Mucosa of stomach (tissue), 1 donor: Measurements from ENCODE around the gene CLIP4.

ENCODE experiments used
- H3K27me3 ChIP-seq: one replicate; pipeline ENCODE4 v1.7.0; 2013; ENCODE audit warnings: mild to moderate bottlenecking, low read length; ENCODE audit not compliant: control insufficient read depth, insufficient read depth
- H3K36me3 ChIP-seq: one replicate; pipeline ENCODE4 v1.7.0; 2013; ENCODE audit warnings: low read length; ENCODE audit not compliant: control insufficient read depth, insufficient read depth
- H3K4me1 ChIP-seq: one replicate; pipeline ENCODE4 v1.7.0; 2013; ENCODE audit warnings: mild to moderate bottlenecking, low read length; ENCODE audit not compliant: control insufficient read depth, insufficient read depth
- H3K4me3 ChIP-seq: one replicate; pipeline ENCODE4 v1.7.0; 2013; ENCODE audit warnings: low read length
- H3K9ac ChIP-seq: one replicate; pipeline ENCODE4 v1.7.0; 2013; ENCODE audit warnings: mild to moderate bottlenecking, low read length, moderate library complexity
- H3K9me3 ChIP-seq: one replicate; pipeline ENCODE4 v1.7.0; 2013; ENCODE audit warnings: mild to moderate bottlenecking, low read length, moderate library complexity; ENCODE audit not compliant: control insufficient read depth
- donor health status: Pancreatic carcinoma.

The CLIP4 gene

GRCh38 chr2:29114946-29115609 is at the start of gene CLIP4:
Gene CLIP4 (plus strand): TSS chr2:29115415. CDS start chr2:29121389, 5,974 bp downstream.
- H3K4me1 ChIP-seq, result peaks cover 23% of the 10 kb centered on the region
- H3K9ac ChIP-seq, result peak within 1 kb of the TSS; percentile 74
- peak within 1 kb of the TSS; percentile 38 for H3K4me3 ChIP-seq
- no peaks in the 10 kb centered on the region for H3K27me3 ChIP-seq
- no peaks in the 10 kb centered on the region for H3K9me3 ChIP-seq
- H3K36me3 ChIP-seq, result no peaks in the 10 kb centered on the region

- H3K9ac ChIP-seq, result no peak overlapping the region
Observed at GRCh38 chr2:29066271-29066860, 48.8 kb upstream of the CLIP4 start.

GRCh38 chr2:29066997-29067605 is 48.1 kb upstream of the CLIP4 start:
- peaks cover 11% of the 10 kb centered on the region for H3K4me1 ChIP-seq
- no peaks in the 10 kb centered on the region for H3K27me3 ChIP-seq
- H3K9ac ChIP-seq, result no peak overlapping the region
- no peaks in the 10 kb centered on the region for H3K36me3 ChIP-seq
- H3K4me3 ChIP-seq, result no peak overlapping the region
- H3K9me3 ChIP-seq, result no peaks in the 10 kb centered on the region

More at GRCh38 chr2:29066271-29066860, 48.8 kb upstream of the CLIP4 start:
- H3K4me3 ChIP-seq, result no peak overlapping the region
- no peaks in the 10 kb centered on the region for H3K36me3 ChIP-seq
- H3K27me3 ChIP-seq, result no peaks in the 10 kb centered on the region
- H3K9me3 ChIP-seq, result no peaks in the 10 kb centered on the region
- H3K4me1 ChIP-seq, result peaks cover 11% of the 10 kb centered on the region

- Histone ChIP-seq H3K36me3 (no peaks in the 10 kb centered on the region), H3K4me1 (peaks cover 5% of the 10 kb centered on the region), H3K27me3 (no peaks in the 10 kb centered on the region), H3K9me3 (no peaks in the 10 kb centered on the region), H3K9ac (no peak overlapping the region), H3K4me3 (no peak overlapping the region)
Observed at GRCh38 chr2:29068513-29068912, 46.7 kb upstream of the CLIP4 start.

DNA sequence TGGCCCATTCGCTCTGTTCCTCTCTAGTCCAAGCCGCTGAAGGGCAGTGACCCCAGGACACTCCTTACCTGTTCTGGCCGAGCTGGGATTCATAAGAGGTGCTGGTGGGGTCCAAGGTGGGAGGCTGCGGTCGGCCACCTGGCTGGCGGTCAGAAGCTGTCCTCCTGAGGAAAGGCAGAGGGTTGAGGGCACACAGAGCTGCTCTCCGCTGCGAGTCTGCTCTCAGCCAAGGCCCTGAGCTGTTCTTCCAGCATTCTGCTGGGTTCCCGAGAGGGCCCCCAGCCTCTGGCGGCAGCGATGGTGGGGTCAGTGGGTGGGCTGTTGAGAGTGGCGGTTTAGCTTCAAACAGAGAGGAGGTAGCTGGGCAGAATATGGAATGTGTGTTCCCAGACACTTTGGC is 44.7 kb upstream of the CLIP4 start:
- Histone ChIP-seq H3K4me3 (no peak overlapping the region), H3K36me3 (no peaks in the 10 kb centered on the region), H3K27me3 (no peaks in the 10 kb centered on the region), H3K9ac (no peak overlapping the region), H3K4me1 (no peaks in the 10 kb centered on the region), H3K9me3 (no peaks in the 10 kb centered on the region)

DNA sequence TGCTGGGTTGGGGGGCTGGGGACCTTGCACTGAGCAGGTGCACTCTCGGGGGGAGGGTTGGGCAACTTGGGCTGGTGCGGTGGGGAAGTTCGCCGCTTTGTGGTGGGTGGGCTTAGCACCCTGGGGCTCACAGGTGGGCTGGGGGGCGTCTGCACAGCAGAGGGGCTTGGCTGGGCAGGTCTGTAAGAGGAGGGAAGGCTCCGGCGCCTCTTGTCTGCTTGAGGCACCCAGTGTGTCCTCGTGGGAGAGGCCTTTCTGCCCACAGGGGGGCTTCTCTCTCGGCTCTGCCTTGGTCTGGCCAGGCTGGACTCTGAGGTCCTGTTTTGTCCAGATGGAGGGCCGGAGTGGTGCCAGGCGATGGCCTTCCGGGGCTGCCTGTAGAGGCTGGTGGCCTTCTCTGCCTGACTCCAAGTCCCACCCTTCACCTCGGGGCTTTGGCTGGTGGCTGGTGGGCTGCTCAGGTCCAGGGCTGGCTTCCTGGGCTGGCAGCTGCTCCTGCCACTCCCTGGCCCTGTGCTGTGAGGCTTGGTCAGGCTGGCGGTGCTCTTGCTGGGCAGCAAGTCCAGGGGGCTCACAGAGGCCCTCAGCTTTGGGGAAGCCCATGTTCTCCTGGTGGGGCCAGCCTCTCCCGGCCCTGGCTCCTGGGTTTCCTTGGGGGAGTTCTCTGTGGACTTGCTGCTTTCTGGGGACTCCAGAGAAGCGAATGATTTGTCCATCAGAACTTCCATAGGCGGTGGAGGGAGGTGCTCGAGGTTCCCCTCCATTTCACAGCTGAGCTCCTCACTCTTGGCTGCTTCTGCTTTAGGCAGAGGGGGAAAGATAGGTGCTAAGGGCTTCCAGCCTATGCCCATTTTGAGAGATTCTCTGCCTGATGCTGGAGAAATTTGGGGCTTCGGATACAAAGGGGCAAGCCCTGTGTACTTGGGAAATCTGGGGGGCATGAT is 43.9 kb upstream of the CLIP4 start:
- Histone ChIP-seq H3K4me1 (no peaks in the 10 kb centered on the region), H3K9ac (no peak overlapping the region), H3K9me3 (no peaks in the 10 kb centered on the region), H3K4me3 (no peak overlapping the region), H3K36me3 (no peaks in the 10 kb centered on the region), H3K27me3 (no peaks in the 10 kb centered on the region)

DNA sequence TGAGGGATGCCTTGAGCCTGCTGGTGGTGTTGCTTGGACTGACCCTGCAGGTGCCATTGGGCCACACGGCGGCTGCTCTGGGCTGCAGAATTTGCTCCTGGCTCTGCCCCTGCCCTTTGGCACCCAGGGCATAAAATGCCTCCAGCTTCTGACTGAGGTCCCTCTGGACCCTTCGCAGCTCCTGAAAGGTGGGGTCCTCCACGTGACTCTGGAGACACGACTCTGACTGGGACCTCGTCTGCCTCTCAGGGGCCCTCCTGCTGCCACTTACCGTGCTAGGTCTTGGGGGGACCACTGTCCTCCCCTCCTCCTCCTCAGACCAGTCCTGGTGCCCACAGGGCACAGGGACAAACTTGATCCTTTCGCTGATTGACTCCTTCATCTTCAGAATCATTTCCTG is 43.0 kb upstream of the CLIP4 start:
- H3K9me3 ChIP-seq, result no peaks in the 10 kb centered on the region
- H3K4me3 ChIP-seq, result no peak overlapping the region
- no peaks in the 10 kb centered on the region for H3K36me3 ChIP-seq
- H3K4me1 ChIP-seq, result no peaks in the 10 kb centered on the region
- H3K9ac ChIP-seq, result no peak overlapping the region
- H3K27me3 ChIP-seq, result no peaks in the 10 kb centered on the region

GRCh38 chr2:29072971-29073725 is 42.1 kb upstream of the CLIP4 start:
- Histone ChIP-seq H3K4me3 (no peak overlapping the region), H3K4me1 (no peaks in the 10 kb centered on the region), H3K27me3 (no peaks in the 10 kb centered on the region), H3K9me3 (no peaks in the 10 kb centered on the region), H3K9ac (no peak overlapping the region), H3K36me3 (no peaks in the 10 kb centered on the region)

DNA sequence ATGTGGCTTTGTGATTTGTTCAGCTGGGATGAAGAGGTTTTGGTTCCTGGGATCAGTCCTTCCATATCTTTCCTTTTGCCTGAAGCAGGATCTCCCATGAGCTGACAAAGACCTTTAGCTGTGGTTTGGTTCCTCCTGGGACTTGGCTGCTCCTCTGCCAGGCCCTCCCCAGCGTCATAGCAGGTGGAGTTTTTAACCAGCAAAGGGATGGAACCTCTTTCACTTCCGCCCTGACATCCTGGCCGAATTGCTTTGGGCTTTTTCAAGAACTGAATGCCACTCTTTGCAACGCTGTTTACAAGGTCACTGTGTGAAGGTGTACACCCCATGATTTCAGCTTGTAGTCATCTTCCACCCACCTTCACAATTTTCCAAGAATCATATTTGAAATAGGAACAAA is 41.3 kb upstream of the CLIP4 start:
- Histone ChIP-seq H3K36me3 (no peaks in the 10 kb centered on the region), H3K27me3 (no peaks in the 10 kb centered on the region), H3K4me1 (no peaks in the 10 kb centered on the region), H3K9me3 (no peaks in the 10 kb centered on the region), H3K4me3 (no peak overlapping the region), H3K9ac (no peak overlapping the region)

DNA sequence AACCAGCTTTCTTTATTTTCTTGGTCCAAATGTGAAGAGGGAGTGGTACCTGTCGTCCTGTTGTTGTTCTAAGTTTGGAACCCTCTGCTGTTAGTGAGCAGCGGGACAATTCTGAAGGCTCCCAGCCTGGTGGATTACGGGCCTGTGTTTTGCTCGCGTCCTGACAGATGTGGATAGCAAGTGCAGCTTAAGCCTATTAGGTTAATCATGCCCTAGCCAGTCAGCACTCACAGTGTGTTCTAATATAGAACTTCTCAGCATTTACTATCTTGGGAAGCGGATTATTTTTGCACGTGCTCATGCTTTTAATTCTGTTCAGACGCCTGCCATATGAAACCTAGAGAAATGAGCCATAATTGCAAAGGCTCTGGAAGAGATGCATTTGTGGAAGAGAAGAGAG is 40.8 kb upstream of the CLIP4 start, which contains the start of gene PCARE:
Gene PCARE, minus strand, starts transcription at position 113 of the 400 bp plus-strand sequence. CDS start 262 bp downstream, outside the sequence.
- Histone ChIP-seq H3K9ac (no peak within 1 kb of the TSS), H3K4me1 (no peaks in the 10 kb centered on the region), H3K36me3 (no peaks in the 10 kb centered on the region), H3K9me3 (no peaks in the 10 kb centered on the region), H3K4me3 (no peak within 1 kb of the TSS), H3K27me3 (no peaks in the 10 kb centered on the region)

DNA sequence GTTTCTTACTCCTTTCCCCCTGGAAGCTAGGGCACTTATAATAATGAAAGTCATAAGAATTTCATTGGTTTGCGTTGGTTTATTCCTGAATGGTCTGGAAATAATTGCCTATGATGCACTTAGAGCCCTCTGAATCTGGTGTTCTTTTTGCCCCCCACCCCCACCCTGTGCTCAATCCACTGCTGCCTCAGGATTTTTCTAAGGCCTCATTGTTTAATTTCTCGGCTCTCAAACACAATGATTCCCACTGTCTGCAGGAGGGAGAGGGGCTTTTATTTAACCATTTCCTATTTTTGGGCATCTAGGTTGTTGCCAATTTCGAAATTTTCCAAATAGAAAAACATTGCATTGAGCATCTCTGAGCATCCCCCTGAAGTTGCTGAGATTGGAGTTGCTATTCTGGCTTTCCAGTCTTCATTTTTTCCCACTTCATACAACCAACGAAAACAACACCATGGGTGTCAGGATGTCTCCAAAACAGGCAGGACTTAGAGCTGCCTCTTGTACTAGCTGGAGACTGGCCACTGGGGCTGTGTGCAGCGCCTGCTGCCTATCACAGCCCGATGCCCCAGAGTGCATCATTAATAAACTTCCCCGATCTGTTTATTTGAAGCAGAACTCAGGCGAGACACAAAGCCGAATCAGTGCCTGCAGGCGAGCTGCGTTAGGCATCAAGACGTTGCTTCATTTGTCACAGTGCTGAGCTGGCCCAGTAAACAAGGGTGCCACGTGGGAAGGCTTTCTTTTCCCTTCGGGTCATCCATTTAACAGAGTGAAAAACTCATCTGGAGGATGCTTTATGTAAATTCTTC is 39.1 kb upstream of the CLIP4 start:
- Histone ChIP-seq H3K27me3 (no peaks in the 10 kb centered on the region), H3K9me3 (no peaks in the 10 kb centered on the region), H3K4me1 (no peaks in the 10 kb centered on the region), H3K9ac (no peak overlapping the region), H3K36me3 (no peaks in the 10 kb centered on the region), H3K4me3 (no peak overlapping the region)
